Tibial nerve (tissue), 3 donors: Measurements from ENCODE around the gene ZNF112.

ENCODE experiments used
- POLR2A ChIP-seq, 2 donors: fragments of 450-650 bp; IDR thresholded peaks; one replicate each; pipeline ENCODE4 v1.6.1; 2017; ENCODE audit warnings: antibody characterized with exemption in 2 of 2, mild to moderate bottlenecking in 2 of 2, moderate library complexity in 2 of 2
- TF ChIP-seq, protein P1 (sequence below), 5 experiments: fragments of 200-600 bp in 3 of 5; fragments of 450-650 bp in 2 of 5; sonication (generic) in 3 of 5; IDR thresholded peaks; one replicate each; pipeline ENCODE4 v1.5.1; 2016 to 2019; ENCODE audit warnings: antibody characterized with exemption in 5 of 5, mild to moderate bottlenecking in 3 of 5, moderate library complexity in 2 of 5

DNA sequence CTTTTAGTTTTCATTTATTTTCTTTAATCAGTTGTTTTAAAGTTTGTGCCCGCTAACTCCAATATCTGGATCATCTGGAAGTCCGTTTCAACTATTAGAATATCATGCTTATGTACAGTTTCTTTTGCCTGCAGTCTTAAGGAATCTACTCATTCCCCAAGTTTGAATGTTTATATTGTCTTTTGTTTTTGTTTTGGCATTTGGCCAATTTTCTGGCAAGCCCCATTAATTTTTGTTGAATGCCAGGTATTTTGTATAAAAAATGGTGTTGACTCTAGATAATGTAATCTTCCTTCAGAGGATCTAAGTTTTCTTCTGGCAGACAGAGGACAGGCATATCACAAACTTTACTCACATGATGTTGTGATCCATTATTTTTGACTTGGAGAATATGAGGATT is 40.6 kb downstream of the ZNF112 start:
- TF ChIP-seq, protein P1, sequence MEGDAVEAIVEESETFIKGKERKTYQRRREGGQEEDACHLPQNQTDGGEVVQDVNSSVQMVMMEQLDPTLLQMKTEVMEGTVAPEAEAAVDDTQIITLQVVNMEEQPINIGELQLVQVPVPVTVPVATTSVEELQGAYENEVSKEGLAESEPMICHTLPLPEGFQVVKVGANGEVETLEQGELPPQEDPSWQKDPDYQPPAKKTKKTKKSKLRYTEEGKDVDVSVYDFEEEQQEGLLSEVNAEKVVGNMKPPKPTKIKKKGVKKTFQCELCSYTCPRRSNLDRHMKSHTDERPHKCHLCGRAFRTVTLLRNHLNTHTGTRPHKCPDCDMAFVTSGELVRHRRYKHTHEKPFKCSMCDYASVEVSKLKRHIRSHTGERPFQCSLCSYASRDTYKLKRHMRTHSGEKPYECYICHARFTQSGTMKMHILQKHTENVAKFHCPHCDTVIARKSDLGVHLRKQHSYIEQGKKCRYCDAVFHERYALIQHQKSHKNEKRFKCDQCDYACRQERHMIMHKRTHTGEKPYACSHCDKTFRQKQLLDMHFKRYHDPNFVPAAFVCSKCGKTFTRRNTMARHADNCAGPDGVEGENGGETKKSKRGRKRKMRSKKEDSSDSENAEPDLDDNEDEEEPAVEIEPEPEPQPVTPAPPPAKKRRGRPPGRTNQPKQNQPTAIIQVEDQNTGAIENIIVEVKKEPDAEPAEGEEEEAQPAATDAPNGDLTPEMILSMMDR (IDR thresholded peaks at IDR 0.05) = no peak
- no peak for TF ChIP-seq POLR2A (IDR thresholded peaks at IDR 0.05)
